GM12892 (cell line): ENCODE data around the gene SHLD1.

Experiments
- POLR2A ChIP-seq: IDR thresholded peaks from 2 replicates; pipeline ENCODE4 v1.6.1; 2011; ENCODE audit warnings: low read depth, low read length, control low read depth
- POLR2AphosphoS5 ChIP-seq: IDR thresholded peaks from 2 replicates; pipeline ENCODE4 v1.6.1; 2011; ENCODE audit warnings: low read depth, low read length, control low read depth

DNA sequence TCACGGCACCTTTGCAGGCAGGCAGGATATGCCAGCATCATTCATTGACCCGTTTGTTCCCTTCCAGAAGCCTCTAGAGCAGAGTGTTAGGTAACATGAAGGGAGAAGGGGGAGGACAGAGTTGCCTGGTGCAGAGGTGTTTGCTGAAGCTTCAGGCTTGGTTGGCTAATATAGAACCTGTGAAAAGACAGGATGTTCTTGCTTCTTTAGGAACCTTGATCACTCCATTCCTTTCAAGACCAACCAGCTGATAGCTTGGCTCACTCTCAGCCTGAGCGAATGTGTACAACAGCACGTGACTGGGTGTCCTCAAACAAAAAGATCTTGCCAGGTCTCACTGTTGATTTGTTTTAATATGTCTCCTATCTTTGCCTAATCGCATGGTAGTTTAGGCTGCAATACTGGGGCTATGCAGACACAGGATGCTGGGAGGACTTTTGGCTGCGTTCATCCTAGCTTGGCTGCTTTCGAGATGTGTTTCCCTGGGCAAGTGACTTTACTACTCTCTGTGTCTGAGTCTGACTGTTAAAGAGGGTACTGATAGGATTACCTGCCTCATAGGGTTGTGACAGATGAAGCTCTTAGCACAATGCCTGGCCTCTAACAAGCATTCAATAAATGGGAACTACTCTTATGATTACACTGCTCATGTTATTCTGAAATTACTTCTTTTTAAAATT is 16.0 kb downstream of the SHLD1 start:
- TF ChIP-seq POLR2AphosphoS5 (no peak), POLR2A (no peak)
